CD4-positive, alpha-beta T cell treated with Interleukin-17A for 1 hour (primary cell): ENCODE results near the gene ESYT2.
"Not testable (repeated sequence)": the region's sequence is repeated elsewhere in the genome, so short reads cannot be mapped to it uniquely, and the experiment has no call there.

Source experiments
- DNase-seq: peaks from one replicate; pipeline ENCODE4 v3.0.0-alpha.2; 2020

Gene ESYT2

GRCh38 chr7:158854681-158855081 lies 25.4 kb upstream of the ESYT2 start:
- DNase-seq, result no peak

GRCh38 chr7:158850545-158851102 lies 21.3 kb upstream of the ESYT2 start:
- DNase-seq, result no peak

- DNase-seq, result no peak
Measured at GRCh38 chr7:158849768-158850544, 20.6 kb upstream of the ESYT2 start.

- no peak for DNase-seq
Measured at GRCh38 chr7:158849442-158849767, 20.1 kb upstream of the ESYT2 start.

- peak; percentile 40 for DNase-seq
Measured at GRCh38 chr7:158847451-158847866, 18.1 kb upstream of the ESYT2 start.

GRCh38 chr7:158846304-158846703 lies 17.0 kb upstream of the ESYT2 start:
- DNase-seq, result no peak

GRCh38 chr7:158843771-158844170 lies 14.5 kb upstream of the ESYT2 start:
- DNase-seq, result no peak

- no peak for DNase-seq
Measured at GRCh38 chr7:158842486-158842885, 13.2 kb upstream of the ESYT2 start.

GRCh38 chr7:158840604-158841003 lies 11.3 kb upstream of the ESYT2 start:
- DNase-seq, result no peak

- not testable (repeated sequence) for DNase-seq
Measured at GRCh38 chr7:158839177-158839576, 9.9 kb upstream of the ESYT2 start.

- no peak for DNase-seq
Measured at GRCh38 chr7:158837790-158838637, 8.7 kb upstream of the ESYT2 start.

GRCh38 chr7:158836692-158837091 lies 7.4 kb upstream of the ESYT2 start:
- DNase-seq, result no peak

GRCh38 chr7:158834878-158835784 lies 5.8 kb upstream of the ESYT2 start:
- DNase-seq, result no peak

GRCh38 chr7:158832994-158833393 lies 3.7 kb upstream of the ESYT2 start:
- DNase-seq, result no peak

- DNase-seq, result no peak
Measured at GRCh38 chr7:158831738-158832091, 2.4 kb upstream of the ESYT2 start.

- no peak for DNase-seq
Measured at GRCh38 chr7:158830211-158830723, 958 bp upstream of the ESYT2 start.

- no peak for DNase-seq
Measured at GRCh38 chr7:158829021-158829341, 328 bp downstream of the ESYT2 start.

GRCh38 chr7:158828133-158829020 lies 932 bp downstream of the ESYT2 start:
- DNase-seq, result peak; percentile 39

- peak; percentile 72 for DNase-seq
Measured at GRCh38 chr7:158827411-158828132, 1.7 kb downstream of the ESYT2 start.

- no peak for DNase-seq
Measured at GRCh38 chr7:158825628-158826289, 3.5 kb downstream of the ESYT2 start.

GRCh38 chr7:158824028-158824427 lies 5.3 kb downstream of the ESYT2 start:
- peak; percentile 88 for DNase-seq
